Measurements from ENCODE around the gene DOCK2. TPM values are rescaled to one million over a fixed set of nuclear protein-coding genes. Genes with fewer than 3 reads are reported as not detected.
A peak's percentile ranks its signal among the peaks of the same experiment; 100 is the strongest.

Gene DOCK2
- total and polyA plus RNA-seq, 7 donors: 2.3 to 21.1 (median 12.5) TPM

DNA sequence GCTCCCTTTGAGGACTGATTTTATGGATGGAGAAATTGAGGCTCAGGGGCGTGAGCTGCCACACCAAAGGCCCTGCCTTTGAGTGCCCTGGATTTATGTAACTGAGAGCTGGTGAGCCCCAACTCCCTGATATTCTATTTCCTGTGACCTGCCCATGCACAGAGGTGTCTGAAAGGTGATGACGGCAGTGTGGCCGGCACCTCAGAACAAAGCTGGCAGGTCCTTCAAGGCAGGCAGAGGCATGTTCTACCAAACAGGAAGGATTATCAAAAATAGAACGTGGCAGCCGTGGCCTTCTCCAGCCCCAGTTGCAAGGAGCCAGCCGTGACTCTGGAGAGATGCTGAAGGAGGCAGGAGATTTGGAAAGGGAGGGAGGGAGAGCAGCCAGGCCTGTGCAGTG lies 307.0 kb downstream of the DOCK2 start:
- 78 to 81% methylated on average over 6 of the region's 6 CpGs for WGBS, 2 donors
- TF ChIP-seq POLR2AphosphoS5 (IDR thresholded peaks at IDR 0.05): no peak
- no peak for TF ChIP-seq POLR2A (IDR thresholded peaks at IDR 0.05)
- TF ChIP-seq EP300 (IDR thresholded peaks at IDR 0.05): no peak
- TF ChIP-seq, protein P1, sequence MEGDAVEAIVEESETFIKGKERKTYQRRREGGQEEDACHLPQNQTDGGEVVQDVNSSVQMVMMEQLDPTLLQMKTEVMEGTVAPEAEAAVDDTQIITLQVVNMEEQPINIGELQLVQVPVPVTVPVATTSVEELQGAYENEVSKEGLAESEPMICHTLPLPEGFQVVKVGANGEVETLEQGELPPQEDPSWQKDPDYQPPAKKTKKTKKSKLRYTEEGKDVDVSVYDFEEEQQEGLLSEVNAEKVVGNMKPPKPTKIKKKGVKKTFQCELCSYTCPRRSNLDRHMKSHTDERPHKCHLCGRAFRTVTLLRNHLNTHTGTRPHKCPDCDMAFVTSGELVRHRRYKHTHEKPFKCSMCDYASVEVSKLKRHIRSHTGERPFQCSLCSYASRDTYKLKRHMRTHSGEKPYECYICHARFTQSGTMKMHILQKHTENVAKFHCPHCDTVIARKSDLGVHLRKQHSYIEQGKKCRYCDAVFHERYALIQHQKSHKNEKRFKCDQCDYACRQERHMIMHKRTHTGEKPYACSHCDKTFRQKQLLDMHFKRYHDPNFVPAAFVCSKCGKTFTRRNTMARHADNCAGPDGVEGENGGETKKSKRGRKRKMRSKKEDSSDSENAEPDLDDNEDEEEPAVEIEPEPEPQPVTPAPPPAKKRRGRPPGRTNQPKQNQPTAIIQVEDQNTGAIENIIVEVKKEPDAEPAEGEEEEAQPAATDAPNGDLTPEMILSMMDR (IDR thresholded peaks at IDR 0.05): no peak
- H3K36me3 ChIP-seq: no peaks in the 10 kb centered on the region
- no peak overlapping the region for H3K27ac ChIP-seq
- no peaks in the 10 kb centered on the region for H3K4me1 ChIP-seq
- intact Hi-C loops (cut with DNase I): no loop called here
- H3K9me3 ChIP-seq: no peaks in the 10 kb centered on the region
- DNase-seq: no peak
- no peak overlapping the region for H3K4me3 ChIP-seq
- no peaks in the 10 kb centered on the region for H3K27me3 ChIP-seq

DNA sequence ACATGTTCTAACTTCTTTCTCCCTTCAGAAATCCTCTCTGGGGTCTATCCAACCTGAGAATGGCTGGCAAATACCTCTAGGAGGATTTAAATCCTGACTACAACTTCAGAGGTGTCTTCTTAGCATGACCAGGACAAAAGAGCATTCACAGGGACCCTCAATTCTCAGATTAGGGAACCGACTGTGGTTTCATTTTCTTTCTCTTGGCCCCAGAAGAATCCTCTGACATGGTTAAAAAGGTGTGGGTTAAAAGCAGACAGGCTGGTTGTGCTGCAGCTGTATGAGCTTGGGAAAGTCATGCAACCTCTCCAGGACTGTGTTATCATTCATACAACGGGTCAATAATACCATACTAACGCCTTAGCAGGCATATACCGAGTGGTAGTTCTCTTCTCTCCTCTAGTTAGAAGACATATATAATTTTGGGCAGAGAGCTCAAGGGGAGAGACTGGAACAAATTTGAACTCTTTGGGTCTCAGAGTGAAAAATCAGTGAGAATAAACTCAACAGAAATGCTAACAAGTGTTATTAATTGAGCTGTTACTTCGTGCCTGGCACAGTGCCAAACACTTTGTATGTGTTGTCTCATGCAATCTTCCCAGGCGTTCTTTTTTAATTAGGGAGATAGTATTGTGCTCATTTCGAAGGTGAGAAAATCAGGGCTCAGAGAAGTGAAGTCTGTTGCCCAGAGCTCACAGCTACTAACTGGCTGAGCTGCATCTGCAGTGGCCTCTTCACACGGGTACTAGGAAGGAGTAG lies 308.0 kb downstream of the DOCK2 start:
- DNase-seq: no peak
- TF ChIP-seq, protein P1 (IDR thresholded peaks at IDR 0.05): no peak
- no peak for TF ChIP-seq EP300 (IDR thresholded peaks at IDR 0.05)
- TF ChIP-seq POLR2A (IDR thresholded peaks at IDR 0.05): no peak
- no peak for TF ChIP-seq POLR2AphosphoS5 (IDR thresholded peaks at IDR 0.05)
- intact Hi-C loops (cut with DNase I): no loop called here
- no peaks in the 10 kb centered on the region for H3K36me3 ChIP-seq
- H3K4me1 ChIP-seq: no peaks in the 10 kb centered on the region
- H3K27me3 ChIP-seq: no peaks in the 10 kb centered on the region
- H3K27ac ChIP-seq: no peak overlapping the region
- 60 to 76% methylated on average over 8 of the region's 8 CpGs for WGBS, 2 donors
- no peak overlapping the region for H3K4me3 ChIP-seq
- no peaks in the 10 kb centered on the region for H3K9me3 ChIP-seq

DNA sequence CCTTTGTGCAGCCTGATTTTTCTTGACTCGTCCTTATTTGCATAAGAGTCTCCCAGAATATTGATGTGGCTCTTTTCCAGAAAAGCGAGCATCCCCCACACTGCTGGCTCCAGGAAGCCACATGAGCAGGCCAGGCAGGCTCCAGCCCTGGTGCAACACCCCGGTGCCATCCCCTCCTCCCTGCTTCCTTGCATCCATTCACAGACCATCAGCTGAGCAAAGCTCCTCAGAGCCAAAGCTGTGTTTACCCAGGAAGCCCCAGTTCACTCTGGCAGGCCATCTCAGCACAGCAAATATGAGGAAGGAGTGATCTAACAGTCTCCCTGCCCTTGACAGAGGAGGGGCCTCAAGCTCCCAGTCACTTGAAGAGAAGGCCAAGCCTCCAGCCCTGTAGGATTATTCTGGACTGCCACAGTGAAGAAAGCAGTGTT lies 308.8 kb downstream of the DOCK2 start:
- Histone ChIP-seq H3K27ac (no peak overlapping the region), H3K4me3 (no peak overlapping the region), H3K4me1 (no peaks in the 10 kb centered on the region), H3K9me3 (no peaks in the 10 kb centered on the region), H3K36me3 (no peaks in the 10 kb centered on the region), H3K27me3 (no peaks in the 10 kb centered on the region)
- intact Hi-C loops (cut with DNase I): no loop called here
- DNase-seq: peak; percentile 66
- TF ChIP-seq POLR2A (IDR thresholded peaks at IDR 0.05) (no peak), EP300 (IDR thresholded peaks at IDR 0.05) (no peak), POLR2AphosphoS5 (IDR thresholded peaks at IDR 0.05) (no peak)
- TF ChIP-seq, protein P1 (IDR thresholded peaks at IDR 0.05): no peak
- 20 to 40% methylated on average over 3 of the region's 3 CpGs for WGBS, 2 donors

DNA sequence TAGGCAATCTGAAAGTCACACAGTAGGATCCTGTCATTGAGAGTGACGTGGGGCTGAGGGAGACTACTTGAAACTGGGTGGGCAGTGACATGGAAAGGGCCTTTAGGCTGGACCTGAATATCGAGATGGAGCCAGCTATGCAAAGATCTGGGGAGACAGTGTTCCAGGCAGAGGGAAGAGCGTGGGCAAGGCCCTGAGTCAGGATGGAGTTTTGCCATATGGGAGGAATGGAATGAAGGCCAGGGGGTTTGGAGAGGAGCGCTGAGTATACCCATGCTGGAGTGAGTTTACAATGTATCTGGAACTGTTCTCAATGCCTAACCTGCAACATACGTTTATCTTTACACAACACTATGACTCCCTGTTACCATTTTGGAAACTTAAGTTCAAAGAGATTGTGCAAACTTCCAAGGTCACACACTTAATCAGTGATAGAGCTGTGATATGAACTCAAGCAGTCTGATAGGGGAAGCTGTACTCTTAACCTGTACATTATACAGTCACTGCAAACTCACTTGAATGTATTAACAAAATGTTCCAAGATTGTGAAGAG lies 309.7 kb downstream of the DOCK2 start:
- Histone ChIP-seq H3K4me1 (no peaks in the 10 kb centered on the region), H3K36me3 (no peaks in the 10 kb centered on the region), H3K9me3 (no peaks in the 10 kb centered on the region), H3K27me3 (no peaks in the 10 kb centered on the region), H3K4me3 (no peak overlapping the region), H3K27ac (no peak overlapping the region)
- 77 to 89% methylated on average over 5 of the region's 5 CpGs for WGBS, 2 donors
- TF ChIP-seq POLR2A (IDR thresholded peaks at IDR 0.05) (no peak), POLR2AphosphoS5 (IDR thresholded peaks at IDR 0.05) (no peak), EP300 (IDR thresholded peaks at IDR 0.05) (no peak)
- TF ChIP-seq, protein P1 (IDR thresholded peaks at IDR 0.05): no peak
- DNase-seq: no peak
- intact Hi-C loops (cut with DNase I): no loop called here
